ENCODE results near the gene COX10.
"Not testable (repeated sequence)": the region's sequence is repeated elsewhere in the genome, so short reads cannot be mapped to it uniquely, and the experiment has no call there.

Gene COX10

GRCh38 chr17:14118951-14119350, 49.6 kb downstream of the COX10 start:
- no peak for DNase-seq (ENCODE audit: extremely low read depth in 1 of 2, low read depth in 1 of 2)

DNA sequence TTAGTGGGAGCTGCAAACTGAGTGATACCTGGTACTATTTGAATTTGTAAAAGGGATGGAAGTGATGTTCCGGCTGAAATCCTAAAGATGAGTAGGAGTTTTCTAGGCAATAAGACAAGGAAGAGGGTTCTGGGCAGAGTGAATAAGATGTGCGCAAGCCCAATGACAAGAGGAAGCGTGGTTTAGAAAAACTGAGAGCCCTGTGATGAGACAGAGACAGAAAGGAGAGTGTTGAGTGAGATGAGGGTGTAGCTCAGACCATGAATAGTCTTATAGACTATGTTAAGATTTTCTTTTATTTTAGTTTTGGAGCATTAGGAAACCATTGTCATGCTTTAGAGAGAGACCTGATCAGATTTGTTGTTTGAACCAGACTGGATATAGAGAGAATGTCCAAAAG, 50.2 kb downstream of the COX10 start:
- DNase-seq (ENCODE audit: extremely low read depth in 1 of 2, low read depth in 1 of 2) = no peak

- no peak for DNase-seq (ENCODE audit: extremely low read depth in 1 of 2, low read depth in 1 of 2)
These were observed 52.6 kb downstream of the COX10 start for GRCh38 chr17:14121952-14122351.

DNA sequence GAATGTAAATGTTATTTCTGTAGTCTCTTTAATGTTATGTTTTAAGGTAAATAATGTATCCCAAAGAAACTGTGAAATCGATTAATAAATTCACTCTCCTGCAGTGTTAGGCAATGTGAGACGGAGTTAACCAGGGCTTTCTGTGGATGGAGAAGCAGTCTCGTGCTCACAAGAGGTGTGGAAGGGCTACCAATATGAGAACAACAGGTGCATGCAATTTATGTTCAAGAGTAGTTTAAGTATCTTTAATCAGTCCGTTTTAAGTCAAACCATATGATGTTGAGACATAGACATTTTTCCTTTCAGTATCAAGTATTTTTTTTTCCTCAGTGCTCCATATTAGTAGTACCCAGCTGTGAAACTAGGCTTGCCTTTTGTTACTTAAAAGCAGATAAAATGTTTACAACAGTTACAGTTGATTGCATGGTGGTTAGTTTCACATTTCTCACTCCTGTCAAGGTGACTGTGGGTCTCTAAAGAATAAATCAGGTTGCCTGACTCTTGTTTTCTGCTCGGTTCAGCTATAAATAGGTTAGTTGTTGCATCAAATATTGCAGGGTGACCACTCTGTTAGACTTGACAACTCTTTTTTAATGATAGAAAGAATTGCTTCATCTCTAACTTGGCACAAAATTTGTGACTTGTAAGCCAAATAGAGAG, 54.4 kb downstream of the COX10 start:
- DNase-seq (ENCODE audit: extremely low read depth in 1 of 2, low read depth in 1 of 2) = no peak

- DNase-seq (ENCODE audit: extremely low read depth in 1 of 2, low read depth in 1 of 2) = no peak
These were observed 55.5 kb downstream of the COX10 start for GRCh38 chr17:14124854-14125253.

DNA sequence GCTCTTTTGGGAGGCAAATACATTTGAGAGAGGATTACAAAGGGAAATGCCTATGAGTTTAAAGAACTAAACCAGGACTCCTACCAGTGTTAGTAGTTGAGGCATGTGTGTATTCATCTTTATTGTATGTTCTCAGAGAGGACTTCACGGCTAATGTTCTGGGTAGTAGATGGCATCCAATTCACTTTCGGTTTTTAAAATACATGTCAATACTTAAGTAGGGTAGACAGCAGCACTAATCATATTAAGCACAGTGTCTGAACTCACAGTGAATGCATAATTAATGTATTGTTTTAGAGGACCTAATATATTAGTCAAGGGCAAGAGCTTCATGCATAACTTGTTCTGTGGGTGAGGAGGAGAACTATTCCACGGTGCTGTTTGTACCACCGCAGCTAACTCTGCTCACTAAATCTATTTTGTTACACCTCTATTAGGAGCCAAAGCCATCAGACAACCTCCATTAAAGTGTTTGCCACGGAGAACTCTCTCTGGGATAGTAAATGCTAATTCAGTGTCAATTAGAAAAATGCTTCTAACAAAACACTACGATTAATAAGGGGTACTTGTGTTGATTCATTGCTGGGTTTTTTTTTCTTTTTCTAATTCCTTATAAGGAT, 56.3 kb downstream of the COX10 start:
- DNase-seq (ENCODE audit: extremely low read depth in 1 of 2, low read depth in 1 of 2) = no peak

GRCh38 chr17:14133104-14133503, 63.8 kb downstream of the COX10 start:
- DNase-seq (ENCODE audit: extremely low read depth in 1 of 2, low read depth in 1 of 2) = no peak

DNA sequence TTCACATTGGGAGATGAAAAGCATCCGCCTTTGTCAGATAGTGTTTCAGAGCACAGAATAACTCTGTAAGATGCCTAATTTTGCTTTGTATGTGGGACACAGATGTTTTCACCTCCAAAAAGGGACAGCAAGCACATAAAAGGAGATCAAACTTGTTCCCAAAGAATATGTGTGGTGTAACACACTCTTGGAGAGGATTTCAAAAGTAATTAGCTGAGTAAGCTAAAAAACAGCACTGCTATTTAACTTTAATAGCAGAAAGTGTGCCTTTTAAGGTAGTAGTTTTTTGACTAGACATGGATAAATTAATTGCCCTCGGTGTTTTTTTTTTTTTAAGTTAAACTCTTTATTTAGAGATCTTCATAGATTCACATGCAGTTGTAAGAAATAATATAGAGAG, 65.2 kb downstream of the COX10 start:
- no peak for DNase-seq (ENCODE audit: extremely low read depth in 1 of 2, low read depth in 1 of 2)

- no peak for DNase-seq (ENCODE audit: extremely low read depth in 1 of 2, low read depth in 1 of 2)
These were observed 66.7 kb downstream of the COX10 start for GRCh38 chr17:14135906-14136590.

DNA sequence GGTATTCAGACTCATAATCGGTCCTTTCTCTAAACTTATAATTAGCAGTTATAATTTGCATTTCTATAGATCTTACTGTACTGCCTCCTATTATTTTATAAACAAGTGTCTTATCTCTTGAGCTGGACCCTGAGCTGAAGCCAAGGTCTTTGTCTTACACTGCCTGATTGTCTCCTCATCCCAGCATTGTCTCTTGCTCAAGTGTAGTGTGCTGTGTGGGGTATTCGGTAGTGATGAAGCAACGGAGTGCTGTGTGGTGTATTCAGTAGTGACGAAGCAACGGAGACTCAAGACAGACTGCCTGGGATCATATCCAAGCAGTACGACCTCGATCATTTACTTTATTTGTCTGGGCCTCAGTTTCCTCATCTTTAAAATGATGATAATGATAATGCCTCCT, 69.3 kb downstream of the COX10 start:
- no peak for DNase-seq (ENCODE audit: extremely low read depth in 1 of 2, low read depth in 1 of 2)

DNA sequence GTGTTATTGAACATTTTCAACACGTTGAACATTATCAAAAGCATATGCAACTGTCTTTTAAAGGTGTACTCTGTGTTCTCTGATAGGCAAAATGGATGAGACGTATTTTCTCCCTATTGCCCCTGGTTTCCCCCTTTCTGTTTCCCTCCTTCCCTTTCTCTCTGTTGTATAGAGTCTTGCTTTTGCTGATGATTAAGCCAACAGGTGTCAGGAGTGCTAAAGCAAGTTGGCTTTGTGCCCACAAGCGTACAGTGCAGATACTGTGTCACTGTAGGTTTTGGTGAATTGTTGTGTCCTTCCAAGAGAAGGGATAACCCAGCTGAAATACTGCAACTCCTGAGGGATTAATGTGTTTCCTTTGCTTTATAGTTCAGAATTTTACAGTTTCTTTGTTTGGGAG, 74.4 kb downstream of the COX10 start:
- no peak for DNase-seq (ENCODE audit: extremely low read depth in 1 of 2, low read depth in 1 of 2)

DNA sequence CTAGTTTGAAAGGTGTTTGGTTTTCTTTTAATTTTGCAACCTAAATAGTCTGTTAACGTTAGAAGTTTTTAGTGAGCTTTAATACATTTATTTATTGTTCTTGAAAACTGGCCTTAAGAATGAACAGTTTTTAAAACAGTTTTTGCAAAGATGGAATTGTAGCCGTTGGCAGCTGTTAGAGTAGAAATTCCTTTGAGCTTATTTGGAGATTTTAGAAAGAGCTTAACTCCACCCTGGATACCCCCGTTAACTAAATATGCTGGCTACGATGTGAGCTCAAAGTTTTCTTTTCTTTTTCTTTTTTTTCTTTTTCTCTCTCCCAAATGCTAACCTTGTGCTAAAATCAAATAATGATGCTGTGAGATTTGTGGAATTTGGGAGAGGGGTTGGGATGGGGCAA, 75.2 kb downstream of the COX10 start:
- no peak for DNase-seq (ENCODE audit: extremely low read depth in 1 of 2, low read depth in 1 of 2)

- DNase-seq (ENCODE audit: extremely low read depth in 1 of 2, low read depth in 1 of 2) = no peak
These were observed 80.4 kb downstream of the COX10 start for GRCh38 chr17:14149751-14150150.

- DNase-seq (ENCODE audit: extremely low read depth in 1 of 2, low read depth in 1 of 2) = no peak
These were observed 81.3 kb downstream of the COX10 start for GRCh38 chr17:14150619-14151018.

DNA sequence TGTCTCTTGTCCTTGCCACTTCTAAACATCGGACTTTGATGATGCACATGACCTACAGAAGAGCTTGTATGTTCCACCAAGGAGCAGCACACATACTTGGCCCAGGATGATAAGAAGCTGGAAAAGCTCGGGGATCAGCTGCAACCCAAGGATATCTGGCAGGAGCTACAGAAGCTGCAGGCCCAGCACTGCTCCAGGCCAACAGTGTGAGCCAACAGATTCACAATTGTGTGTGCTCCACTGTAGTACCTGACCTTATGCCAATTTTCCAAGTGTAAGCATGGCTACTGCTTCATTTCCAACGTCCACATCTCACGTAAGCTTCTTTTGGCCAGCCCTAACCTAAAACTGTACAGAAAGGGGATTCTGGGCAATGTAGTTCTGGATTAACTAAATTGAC, 83.4 kb downstream of the COX10 start:
- no peak for DNase-seq (ENCODE audit: extremely low read depth in 1 of 2, low read depth in 1 of 2)

DNA sequence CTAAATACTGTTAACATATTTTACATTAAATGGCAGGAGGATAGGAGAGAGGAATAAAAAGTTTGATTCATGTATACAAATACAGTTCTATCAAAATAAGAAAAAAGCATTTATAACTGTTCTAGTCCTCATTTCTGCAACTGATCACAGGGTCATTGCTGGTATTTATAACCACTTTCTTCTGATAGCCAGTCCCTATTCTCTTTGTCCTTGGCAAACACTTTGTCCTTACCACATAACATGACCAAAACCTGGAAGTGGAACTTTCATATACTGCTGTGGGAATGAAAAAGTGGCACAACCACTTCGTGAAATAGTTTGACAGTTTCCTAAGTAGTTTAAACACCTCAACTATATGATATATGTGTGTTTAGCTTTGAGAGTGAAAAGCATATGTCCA, 84.1 kb downstream of the COX10 start:
- DNase-seq (ENCODE audit: extremely low read depth in 1 of 2, low read depth in 1 of 2) = no peak

GRCh38 chr17:14156689-14157088, 87.4 kb downstream of the COX10 start:
- DNase-seq (ENCODE audit: extremely low read depth in 1 of 2, low read depth in 1 of 2) = no peak

DNA sequence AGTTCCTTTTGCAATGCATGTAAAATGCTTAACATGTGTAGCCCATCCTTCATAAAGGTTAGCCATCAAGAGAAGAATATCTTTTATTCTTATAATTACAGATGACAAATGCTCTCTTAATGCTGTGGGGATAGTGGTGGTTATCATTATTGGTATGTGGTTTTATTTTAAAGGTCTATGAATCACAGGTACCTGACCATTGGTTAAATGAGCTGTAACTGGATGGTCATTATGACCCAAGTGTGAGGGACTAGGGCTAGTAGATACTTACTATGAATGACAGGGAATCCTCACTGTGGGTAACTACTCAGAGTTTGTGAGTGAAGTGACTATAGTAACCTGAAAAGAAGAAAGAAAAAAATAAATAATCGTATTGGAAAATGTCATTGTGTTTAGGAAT, 88.5 kb downstream of the COX10 start:
- no peak for DNase-seq (ENCODE audit: extremely low read depth in 1 of 2, low read depth in 1 of 2)

DNA sequence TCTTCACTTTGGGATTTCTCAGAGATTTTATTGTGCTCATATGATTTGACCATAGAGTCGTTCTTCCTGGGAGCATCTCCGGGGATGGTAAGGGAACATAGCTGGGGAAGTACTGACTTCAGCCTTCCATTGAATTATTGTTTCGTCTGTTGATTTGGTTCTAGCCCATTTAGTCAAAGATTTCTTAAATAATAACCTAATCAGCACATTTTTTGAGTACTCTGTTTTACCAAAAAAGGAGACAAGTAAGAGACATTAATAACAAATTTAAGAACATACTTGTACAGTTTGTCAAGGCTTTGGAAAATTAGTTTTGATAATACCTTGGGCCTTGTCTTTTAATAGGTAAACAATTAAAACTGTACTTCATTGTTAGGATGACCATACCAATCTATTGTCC, 89.4 kb downstream of the COX10 start:
- DNase-seq (ENCODE audit: extremely low read depth in 1 of 2, low read depth in 1 of 2) = no peak

GRCh38 chr17:14161419-14161818, 92.1 kb downstream of the COX10 start:
- no peak for DNase-seq (ENCODE audit: extremely low read depth in 1 of 2, low read depth in 1 of 2)

- DNase-seq (ENCODE audit: extremely low read depth in 1 of 2, low read depth in 1 of 2) = no peak
These were observed 96.3 kb downstream of the COX10 start for GRCh38 chr17:14165616-14166015.

DNA sequence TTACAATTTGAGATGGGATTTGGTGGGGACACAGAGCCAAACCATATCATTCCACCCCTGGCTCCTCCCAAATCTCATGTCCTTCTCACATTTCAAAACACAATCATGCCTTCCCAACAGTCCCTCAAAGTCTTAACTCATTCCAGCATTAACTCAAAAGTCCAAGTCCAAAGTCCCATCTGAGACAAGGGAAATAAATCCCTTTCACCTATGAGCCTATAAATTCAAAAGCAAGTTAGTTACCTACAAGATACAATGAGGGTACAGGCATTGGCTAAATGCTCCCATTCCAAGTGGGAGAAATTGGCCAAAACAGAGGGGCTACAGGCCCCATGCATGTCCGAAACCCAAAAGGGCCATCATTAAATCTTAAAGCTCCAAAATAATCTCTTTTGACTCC, 98.5 kb downstream of the COX10 start:
- not testable (repeated sequence) for DNase-seq (ENCODE audit: extremely low read depth in 1 of 2, low read depth in 1 of 2)

All from activated CD8-positive, alpha-beta memory T cell treated with anti-CD3 and anti-CD28 coated beads for 1 hour (primary cell).